ENCODE data around the gene UBXN10.

Gene UBXN10

GRCh38 chr1:20152599-20152930, 33.3 kb upstream of the UBXN10 start:
- DNase-seq = no peak

GRCh38 chr1:20153000-20153418, 32.9 kb upstream of the UBXN10 start:
- no peak for DNase-seq

GRCh38 chr1:20154301-20154831, 31.5 kb upstream of the UBXN10 start:
- DNase-seq = no peak

GRCh38 chr1:20158358-20159070, 27.4 kb upstream of the UBXN10 start:
- no peak for DNase-seq

GRCh38 chr1:20160034-20160433, 25.9 kb upstream of the UBXN10 start:
- no peak for DNase-seq

GRCh38 chr1:20164694-20165202, 21.1 kb upstream of the UBXN10 start:
- no peak for DNase-seq

GRCh38 chr1:20165522-20165951, 20.4 kb upstream of the UBXN10 start:
- DNase-seq = peak in 1 of 2 experiments; percentile 4

- DNase-seq = no peak
Measured at GRCh38 chr1:20166051-20166450, 19.8 kb upstream of the UBXN10 start.

GRCh38 chr1:20167126-20167525, 18.8 kb upstream of the UBXN10 start:
- DNase-seq = no peak

- DNase-seq = no peak
Measured at GRCh38 chr1:20168564-20169491, 17.1 kb upstream of the UBXN10 start.

- DNase-seq = no peak
Measured at GRCh38 chr1:20169932-20170331, 16.0 kb upstream of the UBXN10 start.

- DNase-seq = no peak
Measured at GRCh38 chr1:20172033-20172590, 13.8 kb upstream of the UBXN10 start.

- no peak for DNase-seq
Measured at GRCh38 chr1:20174937-20175666, 10.8 kb upstream of the UBXN10 start.

GRCh38 chr1:20178634-20179370, 7.1 kb upstream of the UBXN10 start:
- no peak for DNase-seq

GRCh38 chr1:20179371-20180128, 6.3 kb upstream of the UBXN10 start:
- DNase-seq = no peak

- DNase-seq = no peak
Measured at GRCh38 chr1:20180129-20180843, 5.6 kb upstream of the UBXN10 start.

GRCh38 chr1:20180844-20181207, 5.1 kb upstream of the UBXN10 start:
- DNase-seq = no peak

- DNase-seq = no peak
Measured at GRCh38 chr1:20182415-20182814, 3.5 kb upstream of the UBXN10 start.

GRCh38 chr1:20183035-20183434, 2.9 kb upstream of the UBXN10 start:
- DNase-seq = no peak

- no peak for DNase-seq
Measured at GRCh38 chr1:20183616-20184271, 2.2 kb upstream of the UBXN10 start.
